PFSK-1 (cell line): ENCODE results near the gene GSG1L.

Experiments used
- FOXP2 ChIP-seq: optimal IDR thresholded peaks from 2 replicates; pipeline ENCODE3; 2011; ENCODE audit warnings: borderline replicate concordance, control low read depth, inconsistent platforms; ENCODE audit not compliant: insufficient read depth; ENCODE audit errors: extremely low read length, extremely low read depth
- POLR2AphosphoS5 ChIP-seq: IDR thresholded peaks from 2 replicates; pipeline ENCODE4 v1.6.1; 2012; ENCODE audit warnings: low read depth, mild to moderate bottlenecking, control low read depth, low read length, moderate library complexity
- SIN3A ChIP-seq: IDR thresholded peaks from 2 replicates; pipeline ENCODE4 v1.6.1; 2012; ENCODE audit warnings: mild to moderate bottlenecking, low read length, moderate library complexity, borderline replicate concordance; ENCODE audit not compliant: insufficient read depth
- TAF1 ChIP-seq: IDR thresholded peaks from 2 replicates; pipeline ENCODE4 v1.6.1; 2012; ENCODE audit warnings: low read length, control low read depth, borderline replicate concordance; ENCODE audit not compliant: insufficient read depth
- TF ChIP-seq, protein P1 (sequence below), 2 experiments: IDR thresholded peaks; 2 replicates each; pipeline versions ENCODE4 v1.6.1 to v1.8.0; 2011 to 2012; ENCODE audit warnings: low read depth in 2 of 2, low read length in 2 of 2, control low read depth in 1 of 2, inconsistent platforms in 1 of 2, mild to moderate bottlenecking in 1 of 2, moderate library complexity in 1 of 2; ENCODE audit not compliant: insufficient read depth in 1 of 2

DNA sequence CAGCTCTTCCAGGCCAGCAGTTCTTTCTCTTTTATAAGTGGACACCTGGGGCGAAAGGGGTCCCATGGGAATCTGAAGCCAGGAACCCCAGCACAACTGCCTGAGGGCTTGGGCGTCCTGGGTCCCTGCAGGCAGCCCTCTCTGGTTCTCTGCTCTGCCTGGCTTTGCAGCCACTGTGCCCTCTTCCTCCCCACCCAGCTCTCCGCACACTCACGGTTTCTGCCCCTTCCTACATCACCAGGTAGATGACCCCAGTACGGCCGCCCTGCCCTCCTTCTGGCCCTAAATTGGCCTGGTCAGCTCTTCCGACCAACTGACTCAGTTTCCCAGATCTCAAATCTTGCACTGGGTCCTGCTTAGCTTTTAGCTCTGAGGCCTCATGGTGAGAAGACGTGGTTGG lies 288.3 kb downstream of the GSG1L start:
- TF ChIP-seq SIN3A (no peak), TAF1 (no peak), POLR2AphosphoS5 (no peak), FOXP2 (no peak)
- TF ChIP-seq, protein P1, sequence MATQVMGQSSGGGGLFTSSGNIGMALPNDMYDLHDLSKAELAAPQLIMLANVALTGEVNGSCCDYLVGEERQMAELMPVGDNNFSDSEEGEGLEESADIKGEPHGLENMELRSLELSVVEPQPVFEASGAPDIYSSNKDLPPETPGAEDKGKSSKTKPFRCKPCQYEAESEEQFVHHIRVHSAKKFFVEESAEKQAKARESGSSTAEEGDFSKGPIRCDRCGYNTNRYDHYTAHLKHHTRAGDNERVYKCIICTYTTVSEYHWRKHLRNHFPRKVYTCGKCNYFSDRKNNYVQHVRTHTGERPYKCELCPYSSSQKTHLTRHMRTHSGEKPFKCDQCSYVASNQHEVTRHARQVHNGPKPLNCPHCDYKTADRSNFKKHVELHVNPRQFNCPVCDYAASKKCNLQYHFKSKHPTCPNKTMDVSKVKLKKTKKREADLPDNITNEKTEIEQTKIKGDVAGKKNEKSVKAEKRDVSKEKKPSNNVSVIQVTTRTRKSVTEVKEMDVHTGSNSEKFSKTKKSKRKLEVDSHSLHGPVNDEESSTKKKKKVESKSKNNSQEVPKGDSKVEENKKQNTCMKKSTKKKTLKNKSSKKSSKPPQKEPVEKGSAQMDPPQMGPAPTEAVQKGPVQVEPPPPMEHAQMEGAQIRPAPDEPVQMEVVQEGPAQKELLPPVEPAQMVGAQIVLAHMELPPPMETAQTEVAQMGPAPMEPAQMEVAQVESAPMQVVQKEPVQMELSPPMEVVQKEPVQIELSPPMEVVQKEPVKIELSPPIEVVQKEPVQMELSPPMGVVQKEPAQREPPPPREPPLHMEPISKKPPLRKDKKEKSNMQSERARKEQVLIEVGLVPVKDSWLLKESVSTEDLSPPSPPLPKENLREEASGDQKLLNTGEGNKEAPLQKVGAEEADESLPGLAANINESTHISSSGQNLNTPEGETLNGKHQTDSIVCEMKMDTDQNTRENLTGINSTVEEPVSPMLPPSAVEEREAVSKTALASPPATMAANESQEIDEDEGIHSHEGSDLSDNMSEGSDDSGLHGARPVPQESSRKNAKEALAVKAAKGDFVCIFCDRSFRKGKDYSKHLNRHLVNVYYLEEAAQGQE (IDR thresholded peaks at IDR 0.05; ENCODE audit: insufficient read depth in 1 of 2, low read depth in 2 of 2, low read length in 2 of 2), result no peak
